22Rv1 (cell line): ENCODE data around the gene UBE2L5.

Experiments used
- CTCF ChIP-seq: fragments of 450-650 bp; IDR thresholded peaks from 2 replicates; pipeline ENCODE4 v1.5.1; 2017; ENCODE audit warnings: mild to moderate bottlenecking
- ZFX ChIP-seq: fragments of 450-650 bp; IDR thresholded peaks from 2 replicates; pipeline ENCODE4 v1.6.1; 2017; ENCODE audit warnings: antibody characterized with exemption, borderline replicate concordance

- no peak for TF ChIP-seq CTCF
- TF ChIP-seq ZFX = no peak
These were observed 34.0 kb downstream of the UBE2L5 start for GRCh38 chr13:30456290-30456689.
